NCI-H2196 (cell line): ENCODE results near the gene NAT9.

Experiments used
- DNase-seq: peaks from one replicate; lab custom pipeline; 2025; ENCODE audit not compliant: unreplicated experiment; lab: John Stamatoyannopoulos, UW

The NAT9 gene

GRCh38 chr17:74780443-74781238 lies 4.5 kb upstream of the NAT9 start:
- DNase-seq = no peak

GRCh38 chr17:74779948-74780400 lies 3.8 kb upstream of the NAT9 start:
- DNase-seq = no peak

- no peak for DNase-seq
Measured at GRCh38 chr17:74779501-74779900, 3.4 kb upstream of the NAT9 start.

GRCh38 chr17:74778960-74779359 lies 2.8 kb upstream of the NAT9 start:
- DNase-seq = no peak

- no peak for DNase-seq
Measured at GRCh38 chr17:74777901-74778515, 1.9 kb upstream of the NAT9 start.

- DNase-seq = no peak
Measured at GRCh38 chr17:74776990-74777389, 845 bp upstream of the NAT9 start.

GRCh38 chr17:74775409-74776043 lies 619 bp downstream of the NAT9 start:
- DNase-seq = no peak

- DNase-seq = no peak
Measured at GRCh38 chr17:74773871-74774286, 2.3 kb downstream of the NAT9 start.

- DNase-seq = no peak
Measured at GRCh38 chr17:74773414-74773813, 2.7 kb downstream of the NAT9 start.

GRCh38 chr17:74772053-74772452 lies 4.1 kb downstream of the NAT9 start:
- no peak for DNase-seq

- DNase-seq = no peak
Measured at GRCh38 chr17:74771319-74771914, 4.7 kb downstream of the NAT9 start.

GRCh38 chr17:74770498-74771318 lies 5.4 kb downstream of the NAT9 start:
- DNase-seq = peak; percentile 78

- DNase-seq = no peak
Measured at GRCh38 chr17:74769856-74770497, 6.2 kb downstream of the NAT9 start.

- no peak for DNase-seq
Measured at GRCh38 chr17:74769266-74769855, 6.8 kb downstream of the NAT9 start.

GRCh38 chr17:74768763-74769114 lies 7.4 kb downstream of the NAT9 start:
- no peak for DNase-seq

GRCh38 chr17:74768069-74768762 lies 7.9 kb downstream of the NAT9 start:
- peak; percentile 77 for DNase-seq

- DNase-seq = no peak
Measured at GRCh38 chr17:74767111-74767516, 9.0 kb downstream of the NAT9 start.

- DNase-seq = no peak
Measured at GRCh38 chr17:74766413-74766812, 9.7 kb downstream of the NAT9 start.

- no peak for DNase-seq
Measured at GRCh38 chr17:74764751-74765286, 11.3 kb downstream of the NAT9 start.
